ENCODE measurements around the gene SNTB2.

GRCh38 chr16:69188716-69189115, 1.8 kb downstream of the SNTB2 start:
- TF ChIP-seq, protein P1, sequence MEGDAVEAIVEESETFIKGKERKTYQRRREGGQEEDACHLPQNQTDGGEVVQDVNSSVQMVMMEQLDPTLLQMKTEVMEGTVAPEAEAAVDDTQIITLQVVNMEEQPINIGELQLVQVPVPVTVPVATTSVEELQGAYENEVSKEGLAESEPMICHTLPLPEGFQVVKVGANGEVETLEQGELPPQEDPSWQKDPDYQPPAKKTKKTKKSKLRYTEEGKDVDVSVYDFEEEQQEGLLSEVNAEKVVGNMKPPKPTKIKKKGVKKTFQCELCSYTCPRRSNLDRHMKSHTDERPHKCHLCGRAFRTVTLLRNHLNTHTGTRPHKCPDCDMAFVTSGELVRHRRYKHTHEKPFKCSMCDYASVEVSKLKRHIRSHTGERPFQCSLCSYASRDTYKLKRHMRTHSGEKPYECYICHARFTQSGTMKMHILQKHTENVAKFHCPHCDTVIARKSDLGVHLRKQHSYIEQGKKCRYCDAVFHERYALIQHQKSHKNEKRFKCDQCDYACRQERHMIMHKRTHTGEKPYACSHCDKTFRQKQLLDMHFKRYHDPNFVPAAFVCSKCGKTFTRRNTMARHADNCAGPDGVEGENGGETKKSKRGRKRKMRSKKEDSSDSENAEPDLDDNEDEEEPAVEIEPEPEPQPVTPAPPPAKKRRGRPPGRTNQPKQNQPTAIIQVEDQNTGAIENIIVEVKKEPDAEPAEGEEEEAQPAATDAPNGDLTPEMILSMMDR (IDR thresholded peaks at IDR 0.05), result no peak
- TF ChIP-seq POLR2A (IDR thresholded peaks at IDR 0.05), result no peak
